Mucosa of descending colon (tissue), 3 donors: ENCODE measurements around the gene SCYL1. TPM values are rescaled to one million over a fixed set of nuclear protein-coding genes. Genes with fewer than 3 reads are reported as not detected.

ENCODE experiments used
- ATAC-seq: fragments of 200-7000 bp; cut with Tn5 transposase; one replicate; pipeline ENCODE4 v1.9.1; 2020; ENCODE audit warnings: mild to moderate bottlenecking, moderate library complexity
- DNase-seq, 3 donors: peaks; one replicate each; pipeline ENCODE4 v3.0.0-alpha.2; 2020
- H3K36me3 ChIP-seq: fragments of 200-600 bp; one replicate; pipeline ENCODE4 v1.8.0; 2021; ENCODE audit warnings: low read depth, mild to moderate bottlenecking
- H3K4me1 ChIP-seq: fragments of 200-600 bp; one replicate; pipeline ENCODE4 v1.8.0; 2021; ENCODE audit warnings: low read depth, mild to moderate bottlenecking
- H3K4me3 ChIP-seq: fragments of 200-600 bp; one replicate; pipeline ENCODE4 v1.8.0; 2021; ENCODE audit warnings: mild to moderate bottlenecking
- H3K9me3 ChIP-seq: fragments of 200-600 bp; one replicate; pipeline ENCODE4 v1.8.0; 2021; ENCODE audit warnings: mild to moderate bottlenecking
- intact Hi-C, 2 donors: fragments of 100-400 bp; cut with DNase I in 1 of 2; cut with micrococcal nuclease in 1 of 2; formaldehyde crosslinking; loops; one replicate each; pipeline versions ENCODE4 v1.11.0 to v1.11.1; 2022; cut with DNase I, micrococcal nuclease
- total RNA-seq, 3 donors: library from RNA; stranded (reverse); fragmentation: NEBNext Ultra II Directional in 2 of 3; extraction: Animal tissue kit (Norgen Biotek cat#: 25700) in 2 of 3; gene quantifications; one replicate each; pipeline versions ENCODE4 v1.2.1 to v1.2.4, GENCODE V29; 2021 to 2023
- TF ChIP-seq, protein P1 (sequence below): fragments of 200-600 bp; IDR thresholded peaks from one replicate; pipeline ENCODE4 v1.8.0; 2022; ENCODE audit warnings: antibody characterized with exemption, mild to moderate bottlenecking
- donor health status: DM: no; HTN: no; CAD: no; lungs with moderate emphysema.
- donor health status: DM: no; HTN: no; CAD: no.
- donor health status: DM: no; HTN: yes; CAD: no.

SCYL1 gene
- total RNA-seq, 3 donors from 2014 or later = 60.1 to 77.4 (median 60.3) TPM

GRCh38 chr11:65501186-65501471 lies 23.8 kb upstream of the SCYL1 start:
- peak overlapping the region; percentile 76 for H3K4me3 ChIP-seq
- TF ChIP-seq, protein P1, sequence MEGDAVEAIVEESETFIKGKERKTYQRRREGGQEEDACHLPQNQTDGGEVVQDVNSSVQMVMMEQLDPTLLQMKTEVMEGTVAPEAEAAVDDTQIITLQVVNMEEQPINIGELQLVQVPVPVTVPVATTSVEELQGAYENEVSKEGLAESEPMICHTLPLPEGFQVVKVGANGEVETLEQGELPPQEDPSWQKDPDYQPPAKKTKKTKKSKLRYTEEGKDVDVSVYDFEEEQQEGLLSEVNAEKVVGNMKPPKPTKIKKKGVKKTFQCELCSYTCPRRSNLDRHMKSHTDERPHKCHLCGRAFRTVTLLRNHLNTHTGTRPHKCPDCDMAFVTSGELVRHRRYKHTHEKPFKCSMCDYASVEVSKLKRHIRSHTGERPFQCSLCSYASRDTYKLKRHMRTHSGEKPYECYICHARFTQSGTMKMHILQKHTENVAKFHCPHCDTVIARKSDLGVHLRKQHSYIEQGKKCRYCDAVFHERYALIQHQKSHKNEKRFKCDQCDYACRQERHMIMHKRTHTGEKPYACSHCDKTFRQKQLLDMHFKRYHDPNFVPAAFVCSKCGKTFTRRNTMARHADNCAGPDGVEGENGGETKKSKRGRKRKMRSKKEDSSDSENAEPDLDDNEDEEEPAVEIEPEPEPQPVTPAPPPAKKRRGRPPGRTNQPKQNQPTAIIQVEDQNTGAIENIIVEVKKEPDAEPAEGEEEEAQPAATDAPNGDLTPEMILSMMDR = no peak
- DNase-seq (no peak), ATAC-seq (no peak)
- no peaks in the 10 kb centered on the region for H3K36me3 ChIP-seq
- no peaks in the 10 kb centered on the region for H3K9me3 ChIP-seq
- peaks cover 15% of the 10 kb centered on the region for H3K4me1 ChIP-seq
- intact Hi-C loops = loop anchor here (5.0 kb wide), 2 partner anchors 74 to 79 kb away; partner anchors contain the start of gene NEAT1 (in 1 of the 2)

DNA sequence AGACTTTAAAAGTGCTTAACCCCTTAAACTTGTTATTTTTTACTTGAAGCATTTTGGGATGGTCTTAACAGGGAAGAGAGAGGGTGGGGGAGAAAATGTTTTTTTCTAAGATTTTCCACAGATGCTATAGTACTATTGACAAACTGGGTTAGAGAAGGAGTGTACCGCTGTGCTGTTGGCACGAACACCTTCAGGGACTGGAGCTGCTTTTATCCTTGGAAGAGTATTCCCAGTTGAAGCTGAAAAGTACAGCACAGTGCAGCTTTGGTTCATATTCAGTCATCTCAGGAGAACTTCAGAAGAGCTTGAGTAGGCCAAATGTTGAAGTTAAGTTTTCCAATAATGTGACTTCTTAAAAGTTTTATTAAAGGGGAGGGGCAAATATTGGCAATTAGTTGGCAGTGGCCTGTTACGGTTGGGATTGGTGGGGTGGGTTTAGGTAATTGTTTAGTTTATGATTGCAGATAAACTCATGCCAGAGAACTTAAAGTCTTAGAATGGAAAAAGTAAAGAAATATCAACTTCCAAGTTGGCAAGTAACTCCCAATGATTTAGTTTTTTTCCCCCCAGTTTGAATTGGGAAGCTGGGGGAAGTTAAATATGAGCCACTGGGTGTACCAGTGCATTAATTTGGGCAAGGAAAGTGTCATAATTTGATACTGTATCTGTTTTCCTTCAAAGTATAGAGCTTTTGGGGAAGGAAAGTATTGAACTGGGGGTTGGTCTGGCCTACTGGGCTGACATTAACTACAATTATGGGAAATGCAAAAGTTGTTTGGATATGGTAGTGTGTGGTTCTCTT lies 23.2 kb upstream of the SCYL1 start:
- no peaks in the 10 kb centered on the region for H3K9me3 ChIP-seq
- peak in 1 of 3 donors; percentile 7 for DNase-seq
- TF ChIP-seq, protein P1 = no peak
- no peak for ATAC-seq
- H3K4me3 ChIP-seq = peak overlapping the region; percentile 76
- intact Hi-C loops = loop anchor here (5.0 kb wide), 2 partner anchors 74 to 79 kb away; partner anchors contain the start of gene NEAT1 (in 1 of the 2)
- no peaks in the 10 kb centered on the region for H3K36me3 ChIP-seq
- peaks cover 15% of the 10 kb centered on the region for H3K4me1 ChIP-seq

- no peaks in the 10 kb centered on the region for H3K36me3 ChIP-seq
- peaks cover 19% of the 10 kb centered on the region for H3K4me1 ChIP-seq
- H3K4me3 ChIP-seq = peak overlapping the region; percentile 76
- TF ChIP-seq, protein P1 = no peak
- intact Hi-C loops = loop anchor here (5.0 kb wide), 2 partner anchors 75 to 80 kb away; partner anchors contain the start of gene NEAT1 (in 1 of the 2)
- DNase-seq (no peak), ATAC-seq (no peak)
- no peaks in the 10 kb centered on the region for H3K9me3 ChIP-seq
Measured at GRCh38 chr11:65502274-65502554, 22.7 kb upstream of the SCYL1 start.

- ATAC-seq = no peak
- intact Hi-C loops = loop anchor here (5.0 kb wide), 2 partner anchors 75 to 80 kb away; partner anchors contain the start of gene NEAT1 (in 1 of the 2)
- peak in 1 of 3 donors; percentile 3 for DNase-seq
- Histone ChIP-seq H3K9me3 (no peaks in the 10 kb centered on the region), H3K4me3 (peak overlapping the region; percentile 76), H3K4me1 (peaks cover 19% of the 10 kb centered on the region), H3K36me3 (no peaks in the 10 kb centered on the region)
- TF ChIP-seq, protein P1 = no peak
Measured at GRCh38 chr11:65502555-65503367, 22.1 kb upstream of the SCYL1 start.

- Histone ChIP-seq H3K9me3 (no peaks in the 10 kb centered on the region), H3K4me3 (peak overlapping the region; percentile 76), H3K4me1 (peaks cover 19% of the 10 kb centered on the region), H3K36me3 (no peaks in the 10 kb centered on the region)
- DNase-seq (no peak), ATAC-seq (no peak)
- intact Hi-C loops = loop anchor here (5.0 kb wide), 2 partner anchors 76 to 81 kb away; partner anchors contain the start of gene NEAT1 (in 1 of the 2)
- TF ChIP-seq, protein P1 = no peak
Measured at GRCh38 chr11:65503368-65503948, 21.4 kb upstream of the SCYL1 start.
